Measurements from ENCODE around the gene MRPS34.

Gene MRPS34

DNA sequence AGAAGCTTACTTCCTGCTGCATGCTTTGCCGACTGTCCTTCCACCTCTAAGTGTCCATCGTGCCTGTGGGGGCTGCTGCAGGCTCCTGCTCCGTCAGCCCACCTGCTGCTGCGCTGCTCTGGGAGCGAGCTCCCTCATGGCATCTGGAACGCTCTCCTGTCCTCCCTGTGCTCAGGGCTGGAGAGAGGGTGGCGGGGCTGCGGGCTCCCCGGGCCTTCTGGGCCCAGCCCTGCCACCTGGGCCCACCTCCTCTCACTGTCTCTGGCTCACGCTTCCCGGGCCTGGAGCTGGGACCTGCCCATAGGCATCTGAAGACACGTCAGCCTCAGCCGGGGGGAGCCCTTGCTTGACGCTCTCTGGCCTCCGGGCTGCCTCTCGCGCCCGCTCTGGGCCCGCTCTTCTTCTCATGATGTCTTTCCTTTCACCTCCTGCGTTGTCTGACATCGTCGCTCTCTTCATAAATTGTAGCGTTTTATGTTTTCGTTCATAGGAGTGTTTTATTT is 28.5 kb downstream of the MRPS34 start:
- Histone ChIP-seq H2AFZ (ENCODE audit: low read depth, low read length) (no peak overlapping the region), H3K4me3 (ENCODE audit: low read depth in 1 of 2, low read length in 2 of 2) (no peak overlapping the region), H3K9ac (ENCODE audit: low read depth, low read length) (no peak overlapping the region), H3K36me3 (ENCODE audit: insufficient read depth, low read length) (peaks cover 80% of the 10 kb centered on the region), H3K27ac (ENCODE audit: low read length) (no peak overlapping the region), H3K9me3 (ENCODE audit: insufficient read depth, low read length, severe bottlenecking) (peaks cover 4% of the 10 kb centered on the region), H3K27me3 (ENCODE audit: insufficient read depth, low read length, poor library complexity) (no peaks in the 10 kb centered on the region), H3K4me2 (ENCODE audit: insufficient read depth, low read length) (no peak overlapping the region), H3K4me1 (ENCODE audit: insufficient read depth, low read length) (no peaks in the 10 kb centered on the region), H3K79me2 (ENCODE audit: insufficient read depth, low read length) (peaks cover 5% of the 10 kb centered on the region; the same call in 1 of the 2 replicates), H4K20me1 (ENCODE audit: insufficient read depth, low read length) (peaks cover 17% of the 10 kb centered on the region)
- TF ChIP-seq EZH2 (IDR thresholded peaks at IDR 0.05; ENCODE audit: borderline replicate concordance, low read depth, low read length, severe bottlenecking) = no peak
- TF ChIP-seq, protein P1, sequence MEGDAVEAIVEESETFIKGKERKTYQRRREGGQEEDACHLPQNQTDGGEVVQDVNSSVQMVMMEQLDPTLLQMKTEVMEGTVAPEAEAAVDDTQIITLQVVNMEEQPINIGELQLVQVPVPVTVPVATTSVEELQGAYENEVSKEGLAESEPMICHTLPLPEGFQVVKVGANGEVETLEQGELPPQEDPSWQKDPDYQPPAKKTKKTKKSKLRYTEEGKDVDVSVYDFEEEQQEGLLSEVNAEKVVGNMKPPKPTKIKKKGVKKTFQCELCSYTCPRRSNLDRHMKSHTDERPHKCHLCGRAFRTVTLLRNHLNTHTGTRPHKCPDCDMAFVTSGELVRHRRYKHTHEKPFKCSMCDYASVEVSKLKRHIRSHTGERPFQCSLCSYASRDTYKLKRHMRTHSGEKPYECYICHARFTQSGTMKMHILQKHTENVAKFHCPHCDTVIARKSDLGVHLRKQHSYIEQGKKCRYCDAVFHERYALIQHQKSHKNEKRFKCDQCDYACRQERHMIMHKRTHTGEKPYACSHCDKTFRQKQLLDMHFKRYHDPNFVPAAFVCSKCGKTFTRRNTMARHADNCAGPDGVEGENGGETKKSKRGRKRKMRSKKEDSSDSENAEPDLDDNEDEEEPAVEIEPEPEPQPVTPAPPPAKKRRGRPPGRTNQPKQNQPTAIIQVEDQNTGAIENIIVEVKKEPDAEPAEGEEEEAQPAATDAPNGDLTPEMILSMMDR (IDR thresholded peaks at IDR 0.05; ENCODE audit: borderline replicate concordance, extremely low read depth, low read length, poor library complexity, severe bottlenecking) = no peak
- ATAC-seq (ENCODE audit: insufficient read depth, low read depth) = no peak
- no peak for DNase-seq

DNA sequence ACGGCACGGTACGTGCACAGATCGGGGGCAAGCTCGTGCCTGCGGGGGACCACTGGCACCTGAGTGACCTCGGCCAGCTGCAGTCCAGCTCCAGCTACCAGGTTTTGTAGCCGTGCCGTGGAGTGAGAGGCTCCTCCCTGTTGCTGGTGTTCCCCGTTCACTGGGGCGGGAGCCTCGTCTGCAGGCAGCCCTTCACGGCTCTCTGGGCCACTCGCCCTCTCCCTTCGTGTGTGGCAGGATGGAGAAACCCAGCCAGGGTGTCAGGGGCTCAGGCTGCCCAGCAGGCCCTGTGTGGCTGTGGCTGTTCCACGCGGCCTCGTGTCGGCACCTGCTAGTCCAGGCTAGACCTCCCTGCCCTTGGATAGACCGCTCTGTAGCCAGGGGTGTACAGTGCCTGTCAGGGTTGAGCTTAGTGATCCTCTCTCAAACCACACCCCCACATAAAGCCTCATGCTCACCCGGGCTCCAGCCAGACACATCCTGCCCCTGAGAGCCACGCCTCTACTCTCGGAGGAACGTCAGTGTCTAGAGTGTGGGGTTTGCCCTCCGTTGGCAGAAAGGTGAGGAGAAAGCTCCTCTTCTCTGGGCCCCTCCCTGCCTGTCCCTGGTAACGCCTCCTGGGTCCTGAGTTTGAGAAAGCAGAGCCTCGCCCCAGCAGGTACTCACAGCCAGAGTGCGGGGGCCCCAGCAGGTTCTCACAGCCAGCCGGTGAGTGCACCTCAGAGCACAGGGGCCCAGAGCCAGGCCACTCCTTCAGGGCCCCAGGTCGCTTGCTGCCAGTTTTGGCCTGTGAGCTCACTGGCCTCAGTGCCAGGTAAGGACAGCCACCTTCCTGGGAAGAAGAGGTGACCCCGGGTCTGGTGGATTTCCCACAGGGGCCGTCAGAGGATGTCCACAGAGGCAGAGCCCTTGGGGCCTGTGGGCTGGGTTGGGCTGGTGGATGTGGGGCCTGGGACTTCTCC is 29.3 kb downstream of the MRPS34 start:
- DNase-seq = no peak
- no peak for ATAC-seq (ENCODE audit: insufficient read depth, low read depth)
- Histone ChIP-seq H3K27me3 (ENCODE audit: insufficient read depth, low read length, poor library complexity) (no peaks in the 10 kb centered on the region), H3K4me1 (ENCODE audit: insufficient read depth, low read length) (no peaks in the 10 kb centered on the region), H3K4me2 (ENCODE audit: insufficient read depth, low read length) (no peak overlapping the region), H4K20me1 (ENCODE audit: insufficient read depth, low read length) (peaks cover 15% of the 10 kb centered on the region), H3K36me3 (ENCODE audit: insufficient read depth, low read length) (peaks cover 72% of the 10 kb centered on the region), H3K27ac (ENCODE audit: low read length) (no peak overlapping the region), H3K9me3 (ENCODE audit: insufficient read depth, low read length, severe bottlenecking) (peaks cover 11% of the 10 kb centered on the region), H2AFZ (ENCODE audit: low read depth, low read length) (no peak overlapping the region), H3K9ac (ENCODE audit: low read depth, low read length) (no peak overlapping the region), H3K79me2 (ENCODE audit: insufficient read depth, low read length) (peaks cover 5% of the 10 kb centered on the region; the same call in 1 of the 2 replicates), H3K4me3 (ENCODE audit: low read depth in 1 of 2, low read length in 2 of 2) (no peak overlapping the region)
- TF ChIP-seq EZH2 (IDR thresholded peaks at IDR 0.05; ENCODE audit: borderline replicate concordance, low read depth, low read length, severe bottlenecking) = no peak
- TF ChIP-seq, protein P1 (IDR thresholded peaks at IDR 0.05; ENCODE audit: borderline replicate concordance, extremely low read depth, low read length, poor library complexity, severe bottlenecking) = no peak

DNA sequence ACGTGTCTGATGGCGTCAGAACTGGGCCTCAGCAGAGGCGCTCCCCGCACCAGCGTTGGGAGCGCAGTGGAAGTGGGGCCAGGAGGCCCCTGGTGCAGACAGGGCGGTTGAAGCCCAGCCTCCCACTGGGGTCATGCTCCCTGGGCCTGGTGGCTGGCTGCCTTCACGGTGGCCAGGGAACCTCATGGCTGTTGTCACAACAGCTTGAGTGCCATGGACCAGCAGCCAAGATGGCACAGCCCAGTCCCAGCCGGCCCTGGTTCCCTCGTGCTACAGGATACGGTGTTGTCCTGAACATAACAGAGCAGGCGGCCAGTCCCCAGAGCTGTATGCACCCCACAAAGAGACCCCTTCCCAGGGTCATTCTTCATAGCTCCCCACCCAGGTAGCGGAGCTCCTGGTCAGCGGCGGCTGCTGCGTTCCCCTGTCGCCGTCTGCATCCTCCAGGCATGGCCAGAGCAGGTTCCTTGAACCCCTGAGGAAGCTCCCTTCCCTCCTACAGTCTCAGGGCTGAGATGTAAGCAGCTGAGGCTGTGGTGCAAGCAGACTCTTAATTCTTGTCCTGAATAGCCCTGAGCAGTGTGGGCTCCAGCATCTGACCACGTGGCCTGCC is 31.3 kb downstream of the MRPS34 start:
- Histone ChIP-seq H3K79me2 (ENCODE audit: insufficient read depth, low read length) (peaks cover 5% of the 10 kb centered on the region; the same call in 1 of the 2 replicates), H3K4me1 (ENCODE audit: insufficient read depth, low read length) (no peaks in the 10 kb centered on the region), H3K9me3 (ENCODE audit: insufficient read depth, low read length, severe bottlenecking) (peaks cover 31% of the 10 kb centered on the region), H3K36me3 (ENCODE audit: insufficient read depth, low read length) (peaks cover 52% of the 10 kb centered on the region), H3K27ac (ENCODE audit: low read length) (no peak overlapping the region), H2AFZ (ENCODE audit: low read depth, low read length) (no peak overlapping the region), H3K27me3 (ENCODE audit: insufficient read depth, low read length, poor library complexity) (no peaks in the 10 kb centered on the region), H3K4me3 (ENCODE audit: low read depth in 1 of 2, low read length in 2 of 2) (no peak overlapping the region), H3K9ac (ENCODE audit: low read depth, low read length) (no peak overlapping the region), H4K20me1 (ENCODE audit: insufficient read depth, low read length) (peaks cover 15% of the 10 kb centered on the region), H3K4me2 (ENCODE audit: insufficient read depth, low read length) (no peak overlapping the region)
- no peak for DNase-seq
- TF ChIP-seq, protein P1 (IDR thresholded peaks at IDR 0.05; ENCODE audit: borderline replicate concordance, extremely low read depth, low read length, poor library complexity, severe bottlenecking) = no peak
- no peak for TF ChIP-seq EZH2 (IDR thresholded peaks at IDR 0.05; ENCODE audit: borderline replicate concordance, low read depth, low read length, severe bottlenecking)
- ATAC-seq (ENCODE audit: insufficient read depth, low read depth) = no peak
